Eye (tissue), 1 donor: ENCODE measurements around the gene ABHD5.

Experiments used
- DNase-seq: peaks from one replicate; pipeline ENCODE4 v3.0.0-alpha.2; 2015

ABHD5 gene

DNA sequence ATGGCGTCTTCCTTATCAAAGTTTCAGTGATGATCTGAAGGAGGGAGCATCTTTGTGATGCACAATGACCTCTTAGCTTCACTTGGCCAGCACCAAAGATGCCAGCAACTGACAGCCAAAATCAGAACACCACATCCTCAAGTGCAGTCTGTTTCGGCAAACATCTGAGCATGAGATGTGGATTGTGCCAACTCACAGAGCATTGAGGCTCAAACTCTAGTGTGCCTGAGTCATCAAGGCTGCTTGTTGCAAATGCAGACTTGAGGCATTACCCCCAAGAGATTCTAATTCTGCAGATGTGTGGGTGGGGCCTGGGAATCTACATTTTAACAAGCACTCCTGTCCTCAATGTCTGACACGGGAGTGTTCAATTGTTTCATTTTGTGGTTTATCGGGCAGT is 35.8 kb downstream of the ABHD5 start:
- DNase-seq: no peak

DNA sequence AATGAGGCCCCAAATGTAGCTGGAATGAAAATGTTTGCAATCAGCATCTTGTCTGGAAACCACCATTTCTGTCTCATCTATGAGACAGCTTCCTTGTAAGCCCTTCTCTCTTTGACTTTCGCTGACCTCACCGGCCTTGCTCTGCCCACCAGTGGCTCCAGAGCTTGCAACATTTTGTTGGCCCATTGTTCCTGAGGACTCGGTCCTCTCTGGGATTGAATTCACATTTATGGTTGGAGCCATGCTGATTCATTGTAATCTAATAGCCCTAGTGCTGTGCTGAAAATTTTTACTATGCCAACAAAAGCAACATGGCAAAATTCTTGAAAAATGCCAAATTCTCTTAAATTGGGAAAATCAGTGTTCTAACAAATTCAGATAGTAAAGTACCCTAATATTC is 37.2 kb downstream of the ABHD5 start:
- no peak for DNase-seq

DNA sequence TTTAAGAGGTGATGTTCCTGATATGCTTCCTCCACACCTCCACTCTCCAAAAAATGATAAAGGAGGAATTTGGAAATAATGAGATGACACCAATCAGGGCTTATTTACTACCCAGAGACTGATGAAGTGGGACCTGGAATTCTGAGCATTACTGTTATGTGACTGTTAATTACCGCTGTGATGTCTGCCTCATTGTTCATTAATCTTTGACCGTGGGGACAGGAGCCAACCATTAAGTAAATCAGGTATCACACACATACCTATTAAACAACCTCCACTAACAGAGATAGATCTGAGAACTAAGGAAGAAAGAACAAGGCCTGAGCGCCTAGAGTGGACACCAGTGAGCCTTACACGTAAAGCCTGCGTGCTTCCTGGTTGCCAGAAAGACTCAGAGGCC is 37.7 kb downstream of the ABHD5 start:
- DNase-seq: no peak

DNA sequence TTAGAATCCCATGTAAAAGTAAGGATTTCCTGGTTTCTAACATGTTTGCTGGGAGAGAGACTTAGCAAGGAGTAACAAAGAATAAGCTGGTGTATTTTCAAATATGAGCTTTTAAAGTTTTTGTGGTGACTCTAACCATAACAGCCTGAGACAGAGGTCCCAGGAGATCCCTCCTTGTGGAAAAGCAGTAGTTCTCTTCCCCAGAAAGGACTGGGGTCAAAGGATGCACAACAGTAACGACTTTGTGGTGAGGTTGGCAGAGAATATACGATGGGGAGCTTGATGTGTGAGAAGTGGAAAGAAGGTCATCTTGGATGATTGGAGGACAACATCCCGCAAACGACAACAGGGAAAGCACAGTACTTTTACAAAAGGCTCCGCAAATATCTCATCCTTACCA is 38.2 kb downstream of the ABHD5 start:
- no peak for DNase-seq

GRCh38 chr3:43729707-43730414 is 39.1 kb downstream of the ABHD5 start:
- DNase-seq: no peak

- DNase-seq: no peak
Measured at GRCh38 chr3:43732747-43733425, 42.1 kb downstream of the ABHD5 start.

- DNase-seq: no peak
Measured at GRCh38 chr3:43733459-43734384, 43.0 kb downstream of the ABHD5 start.

DNA sequence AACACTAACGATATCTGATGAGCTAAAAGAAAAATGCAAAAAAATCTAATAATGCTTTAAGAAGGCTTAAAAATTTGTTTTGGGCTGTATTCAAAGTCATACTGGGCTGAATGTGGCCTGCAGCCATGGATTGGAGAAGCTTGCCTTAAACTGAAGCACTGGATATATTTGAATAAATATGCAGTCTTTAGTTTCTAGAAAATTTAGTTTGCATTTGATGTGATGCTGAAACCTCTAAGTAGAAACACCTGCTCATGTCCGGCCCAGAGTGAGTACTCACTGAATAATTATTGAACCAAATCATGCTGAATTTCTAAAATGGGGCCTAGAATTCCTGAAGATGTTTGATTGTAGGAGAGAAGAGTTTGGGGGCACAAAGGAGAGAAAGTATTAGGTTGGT is 43.9 kb downstream of the ABHD5 start:
- no peak for DNase-seq

DNA sequence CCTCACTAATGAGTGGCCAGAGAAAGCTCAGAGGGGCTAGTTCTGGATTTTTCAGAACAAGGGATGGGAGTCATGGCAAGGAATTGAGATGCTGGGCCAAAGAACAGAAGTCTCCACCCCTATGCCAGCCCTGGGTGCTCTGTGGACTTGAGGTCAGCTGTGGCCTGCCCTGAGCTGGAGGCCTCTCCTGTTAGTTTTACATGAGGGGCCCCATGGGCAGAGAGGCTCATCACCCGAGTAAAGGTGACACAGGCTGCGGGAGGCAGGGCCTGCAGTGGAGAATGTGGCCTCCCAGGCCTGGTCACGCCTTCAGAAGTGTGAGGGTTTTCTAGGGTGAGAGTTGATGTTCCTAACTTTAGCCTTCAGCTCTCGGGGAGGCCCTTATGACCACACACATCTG is 44.9 kb downstream of the ABHD5 start:
- DNase-seq: no peak

DNA sequence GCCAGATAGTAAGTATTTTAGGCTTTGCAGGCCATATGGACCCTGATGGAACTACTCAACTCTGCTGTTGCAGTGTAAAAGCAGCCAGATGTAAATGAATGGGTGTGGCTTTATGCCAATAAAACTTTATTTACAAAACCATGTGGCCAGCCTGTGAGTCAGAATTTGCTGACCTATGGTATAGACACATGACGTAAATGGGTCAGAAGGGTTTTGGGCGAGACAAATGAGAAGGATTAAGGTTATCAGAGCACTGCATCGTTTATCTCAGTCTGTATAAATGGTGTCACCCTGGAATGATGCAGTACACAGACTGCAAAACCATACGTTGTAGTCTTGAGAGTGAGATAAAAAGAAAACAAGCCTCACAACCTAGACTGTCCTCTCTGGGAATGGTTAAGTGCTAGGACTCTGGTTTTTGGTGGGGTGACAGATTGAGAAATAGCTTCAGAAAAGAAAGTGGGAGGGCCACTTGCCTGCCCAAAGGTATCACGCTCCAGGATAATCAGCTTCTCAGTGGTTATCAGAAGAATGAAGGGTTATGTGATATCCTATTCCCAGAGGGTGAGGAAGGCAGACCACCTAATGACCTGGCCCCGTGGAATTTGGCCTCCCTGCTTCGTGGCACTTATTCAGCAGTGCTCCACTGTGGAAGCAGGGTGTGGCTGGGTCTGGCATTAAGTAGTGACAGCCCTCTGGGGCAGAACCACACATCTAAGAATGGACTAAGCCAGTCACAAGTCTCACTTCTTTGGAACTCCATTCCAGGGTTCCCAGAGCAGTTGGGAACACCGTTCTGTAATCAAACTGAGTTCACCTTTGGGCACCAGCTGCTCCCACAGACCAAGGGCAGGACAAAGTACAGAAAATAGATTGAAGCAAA is 46.1 kb downstream of the ABHD5 start:
- no peak for DNase-seq

- DNase-seq: no peak
Measured at GRCh38 chr3:43738305-43738704, 47.6 kb downstream of the ABHD5 start.

GRCh38 chr3:43742920-43743319 is 52.2 kb downstream of the ABHD5 start:
- DNase-seq: no peak

DNA sequence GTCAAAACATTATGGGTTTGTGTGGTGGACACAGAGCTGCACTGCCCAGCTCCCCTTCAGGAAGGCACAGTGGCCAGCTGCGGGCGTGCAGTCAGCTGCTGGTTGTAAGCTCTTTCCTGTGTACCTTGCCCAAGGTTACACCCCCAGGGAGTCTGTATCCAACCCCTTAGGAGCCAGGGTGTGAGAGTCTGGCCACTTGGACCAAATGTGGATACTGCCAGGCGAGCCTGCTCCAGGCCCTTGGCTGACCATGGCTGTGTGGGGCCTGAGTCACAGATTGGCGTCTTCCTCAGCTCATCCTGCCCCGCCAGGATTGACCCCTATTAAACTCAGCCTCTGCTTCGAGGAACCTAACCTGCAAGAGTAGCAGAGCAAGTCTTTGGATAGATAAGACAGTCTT is 56.9 kb downstream of the ABHD5 start:
- no peak for DNase-seq

GRCh38 chr3:43748179-43748578 is 57.4 kb downstream of the ABHD5 start:
- no peak for DNase-seq

DNA sequence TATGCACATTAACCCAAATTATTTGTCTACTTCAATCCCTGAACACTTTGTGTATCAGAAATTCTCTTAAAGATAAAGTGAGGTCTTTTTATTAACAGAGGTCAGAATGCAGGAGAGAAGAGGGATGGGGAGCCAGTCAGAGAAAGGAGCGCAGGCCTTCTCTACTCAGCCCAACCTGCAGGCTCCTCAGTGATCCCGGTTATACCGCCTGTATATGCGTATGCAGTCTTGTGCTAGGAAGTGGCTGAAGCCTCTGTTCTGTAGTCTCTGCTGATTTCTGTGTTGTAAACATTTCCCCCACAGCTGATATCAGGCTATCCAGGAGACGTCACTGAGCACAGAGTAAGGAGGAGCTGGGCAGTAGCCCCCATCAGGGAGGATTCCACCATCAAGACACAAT is 57.9 kb downstream of the ABHD5 start:
- no peak for DNase-seq

GRCh38 chr3:43752905-43753304 is 62.2 kb downstream of the ABHD5 start:
- DNase-seq: no peak

DNA sequence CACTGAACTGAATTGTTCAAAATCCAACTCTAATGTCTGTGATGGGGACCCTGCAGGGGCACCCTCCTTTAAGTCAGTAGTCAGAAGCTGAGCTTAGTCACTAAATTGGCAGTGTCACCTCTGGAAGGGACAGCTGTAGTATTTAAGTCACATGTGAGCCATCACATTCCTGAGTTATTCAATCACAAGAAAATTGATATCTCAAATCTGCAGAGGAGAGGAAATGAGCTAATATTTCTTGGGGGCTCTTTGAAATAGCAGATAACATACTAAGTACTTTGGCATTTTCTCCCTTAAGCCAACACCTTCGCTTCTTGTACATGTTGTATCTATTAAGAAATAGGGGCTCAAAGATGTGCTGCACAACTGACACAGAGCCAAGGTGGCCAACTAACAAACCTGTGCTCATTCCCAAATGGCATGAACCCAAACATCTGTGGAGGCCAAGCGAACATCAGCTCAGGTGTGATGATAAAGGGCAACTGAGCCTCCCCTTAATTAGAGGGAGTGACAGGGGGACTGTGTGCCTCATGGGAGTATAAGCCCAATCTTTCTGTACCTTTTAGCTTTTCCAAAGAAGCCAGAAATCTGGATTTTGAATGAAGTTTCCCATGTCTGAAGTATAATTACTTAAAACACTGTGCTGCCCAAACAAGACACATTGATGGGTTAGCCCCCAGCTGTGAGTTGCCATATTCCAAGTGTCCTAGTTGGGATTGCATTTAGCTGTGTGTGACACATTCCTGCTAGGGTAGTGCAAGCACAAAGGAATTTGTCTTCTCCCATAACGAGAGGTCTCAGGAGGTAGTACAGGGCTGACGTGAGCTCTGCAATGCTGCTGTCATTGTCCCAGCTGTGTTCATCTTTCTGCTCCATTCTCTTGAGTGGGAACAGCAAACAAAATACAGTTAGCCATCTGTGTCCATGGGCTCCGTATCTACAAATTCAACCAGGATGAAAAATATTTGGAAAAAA is 63.3 kb downstream of the ABHD5 start:
- no peak for DNase-seq

DNA sequence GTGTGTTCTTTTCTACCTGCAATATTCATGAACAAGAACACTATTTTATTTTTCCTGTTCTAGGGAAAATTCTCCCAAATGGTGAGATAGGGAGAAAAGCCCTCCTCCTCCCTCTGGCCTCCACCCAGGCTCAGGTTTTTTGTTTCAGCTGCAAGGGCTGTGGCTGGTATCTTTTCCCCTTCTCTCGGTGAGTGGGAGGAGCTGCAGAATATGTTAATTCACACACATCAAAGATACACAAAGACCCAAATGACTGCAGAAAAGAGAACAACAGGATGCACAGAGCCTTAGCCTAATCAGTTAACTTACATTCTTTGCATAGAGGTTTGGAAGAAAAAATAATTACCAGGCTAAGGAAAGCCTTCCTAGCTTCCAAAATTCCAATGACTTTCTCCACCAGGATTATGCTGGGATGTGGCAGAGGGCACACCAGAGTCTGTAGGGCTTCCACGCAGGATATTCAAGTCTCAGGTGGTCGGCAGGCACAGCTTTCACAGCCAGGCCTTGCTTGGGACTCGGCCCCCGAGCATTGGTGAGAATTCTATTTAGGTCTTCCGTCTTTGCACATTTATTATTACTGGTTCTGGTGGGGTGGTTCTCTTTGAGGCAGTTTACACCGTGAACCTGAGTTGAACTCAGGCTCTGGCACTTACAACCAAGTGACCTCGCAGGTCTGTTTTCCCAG is 64.9 kb downstream of the ABHD5 start:
- no peak for DNase-seq

DNA sequence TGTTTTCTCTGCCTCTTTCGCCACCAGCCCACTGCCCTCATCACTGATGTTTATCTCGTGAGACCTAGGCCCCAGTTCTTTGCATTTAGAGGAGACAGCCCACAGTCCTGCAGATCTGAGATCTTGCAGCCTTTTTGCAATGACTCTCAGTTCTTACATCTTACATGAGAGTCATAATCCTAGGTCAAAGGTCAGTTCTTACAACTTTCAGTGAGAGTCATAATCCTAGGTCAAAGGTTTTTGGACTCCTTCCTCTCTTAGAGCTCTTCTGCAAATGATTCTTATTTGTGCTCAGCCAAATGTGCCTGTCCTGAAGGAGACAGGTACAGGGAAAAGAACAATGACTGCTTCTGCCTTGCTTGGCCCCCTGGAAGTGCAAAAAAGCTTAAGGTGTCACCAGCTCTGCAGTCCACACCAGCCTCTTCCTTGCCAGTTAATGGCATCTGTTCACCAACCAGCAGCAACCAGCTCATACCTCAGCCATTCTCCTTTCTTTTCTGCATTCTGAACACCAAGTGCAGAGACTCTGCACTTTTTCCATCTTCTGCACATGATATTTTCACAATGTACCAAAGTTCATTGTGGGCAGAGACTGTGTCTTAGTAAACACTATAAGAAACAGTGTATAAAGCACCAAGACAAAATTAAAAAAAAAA is 67.1 kb downstream of the ABHD5 start:
- DNase-seq: no peak

DNA sequence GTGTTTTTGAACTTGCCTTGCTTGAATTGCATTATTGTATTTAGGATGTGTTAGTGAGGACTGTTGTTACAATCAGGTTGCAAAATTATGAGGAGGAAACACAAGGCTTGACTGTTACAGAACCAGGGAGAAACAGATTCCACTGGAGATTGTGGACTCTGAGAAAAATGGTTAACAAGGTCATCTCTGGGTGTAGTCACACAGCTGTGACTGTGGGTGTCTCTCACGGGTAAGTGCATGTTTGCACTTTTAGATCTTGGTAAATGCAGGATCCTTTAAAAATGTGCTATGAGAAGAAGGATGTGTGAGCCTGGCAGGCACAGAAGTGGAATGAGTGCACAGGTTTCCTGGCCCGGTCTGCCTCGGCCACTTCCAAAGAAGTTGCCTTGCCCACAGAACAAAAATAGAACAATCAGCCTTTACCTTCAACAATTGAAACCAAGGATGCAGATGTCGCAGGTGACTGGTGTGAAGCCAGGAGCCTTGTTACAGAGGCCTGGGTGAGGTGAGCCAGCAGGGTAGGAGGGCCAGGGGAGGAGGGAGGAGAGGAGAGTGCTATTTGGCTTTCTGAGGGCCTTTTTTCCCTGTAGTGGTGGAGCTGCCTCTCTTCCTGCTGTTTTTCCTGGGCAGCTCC is 68.0 kb downstream of the ABHD5 start:
- DNase-seq: no peak
